Left lung (tissue), 10 donors: ENCODE data around the gene PACS2. TPM values are rescaled to one million over a fixed set of nuclear protein-coding genes. Genes with fewer than 3 reads are reported as not detected.
"Not testable (repeated sequence)": the region's sequence is repeated elsewhere in the genome, so short reads cannot be mapped to it uniquely, and the experiment has no call there.

Source experiments
- ATAC-seq: fragments of 200-7000 bp; cut with Tn5 transposase; one replicate; pipeline ENCODE4 v1.9.1; 2020; ENCODE audit warnings: moderate library complexity
- DNase-seq, 4 donors: peaks; one replicate each; pipeline ENCODE4 v3.0.0-alpha.2; 2013 to 2020
- H3K27ac ChIP-seq, 2 donors: fragments of 200-600 bp; sonication (generic) in 1 of 2; one replicate each; pipeline versions ENCODE4 v1.5.0 to v1.8.0; 2020 to 2021
- H3K27me3 ChIP-seq, 2 donors: fragments of 200-600 bp; sonication (generic) in 1 of 2; one replicate each; pipeline versions ENCODE4 v1.5.0 to v1.8.0; 2020 to 2021
- H3K36me3 ChIP-seq, 2 donors: fragments of 200-600 bp; sonication (generic) in 1 of 2; one replicate each; pipeline versions ENCODE4 v1.5.0 to v1.8.0; 2020 to 2021
- H3K4me1 ChIP-seq, 2 donors: fragments of 200-600 bp; one replicate each; pipeline ENCODE4 v1.8.0; 2021
- H3K4me3 ChIP-seq, 2 donors: fragments of 200-600 bp; sonication (generic) in 1 of 2; one replicate each; pipeline versions ENCODE4 v1.5.0 to v1.8.0; 2020 to 2021; ENCODE audit warnings: mild to moderate bottlenecking in 1 of 2
- H3K9me3 ChIP-seq, 2 donors: fragments of 200-600 bp; sonication (generic) in 1 of 2; one replicate each; pipeline versions ENCODE4 v1.5.0 to v1.8.0; 2020 to 2021
- CTCF ChIP-seq, 2 donors: fragments of 200-600 bp; sonication (generic) in 1 of 2; IDR thresholded peaks; one replicate each; pipeline versions ENCODE4 v1.5.0 to v1.8.0; 2021; ENCODE audit warnings: antibody characterized with exemption in 2 of 2
- intact Hi-C, 2 donors: fragments of 100-400 bp; cut with DNase I; formaldehyde crosslinking; loops; one replicate each; pipeline versions ENCODE4 v1.11.2 to v1.14.2; 2022
- polyA plus RNA-seq, 6 donors: library from polyadenylated mRNA; unstranded; fragments of 120-200 nt; gene quantifications; one replicate each; pipeline ENCODE4 v1.2.1, GENCODE V29; 2013; ENCODE audit not compliant: insufficient read length in 6 of 6
- total RNA-seq, 2 donors: library from RNA; stranded (reverse); fragmentation: NEBNext Ultra II Directional; extraction: Animal tissue kit (Norgen Biotek cat#: 25700); gene quantifications; one replicate each; pipeline ENCODE4 v1.2.1, GENCODE V29; 2021
- donor health status: DM: no; HTN: yes; CAD: no.
- donor health status: DM: no; HTN: no; CAD: no.

Gene PACS2
- total and polyA plus RNA-seq, 8 donors, result 64.6 to 99.3 (median 75.4) TPM

GRCh38 chr14:105300542-105301102, 13.9 kb upstream of the PACS2 start, which contains the start of gene BRF1:
TSS of gene BRF1 (minus strand) at chr14:105301001. CDS start at chr14:105300629, 372 bp downstream.
- Histone ChIP-seq H3K36me3 (no peaks in the 10 kb centered on the region), H3K27me3 (no peaks in the 10 kb centered on the region), H3K9me3 (no peaks in the 10 kb centered on the region), H3K4me1 (peaks cover 6 to 28% of the 10 kb centered on the region in 2 donors), H3K4me3 (peak within 1 kb of the TSS; percentile 66 to 77), H3K27ac (peak within 1 kb of the TSS; percentile 92 to 94)
- peak; percentile 94 for ATAC-seq
- peak; percentile 95 to 98 (median 96) for DNase-seq
- intact Hi-C loops, result no loop called here
- no peak for TF ChIP-seq CTCF (IDR thresholded peaks at IDR 0.05)

- DNase-seq, result peak; percentile 93 to 100 (median 98)
- no peaks in the 10 kb centered on the region for H3K36me3 ChIP-seq
- intact Hi-C loops, result no loop called here
These were observed 13.2 kb upstream of the PACS2 start for GRCh38 chr14:105301103-105301914.

GRCh38 chr14:105301915-105302249, 12.7 kb upstream of the PACS2 start:
- H3K9me3 ChIP-seq, ATAC-seq, DNase-seq, H3K27me3 ChIP-seq, intact Hi-C loops, H3K36me3 ChIP-seq: not testable (repeated sequence)
- Histone ChIP-seq H3K4me3 (peak overlapping the region; percentile 66 to 77), H3K27ac (peak overlapping the region in 1 of 2 donors; percentile 94), H3K4me1 (peaks cover 6 to 28% of the 10 kb centered on the region in 2 donors)

More at GRCh38 chr14:105301103-105301914, 13.2 kb upstream of the PACS2 start:
- Histone ChIP-seq H3K27me3 (no peaks in the 10 kb centered on the region), H3K27ac (peak overlapping the region; percentile 92 to 94), H3K4me3 (peak overlapping the region; percentile 66 to 77), H3K4me1 (peaks cover 6 to 28% of the 10 kb centered on the region in 2 donors), H3K9me3 (no peaks in the 10 kb centered on the region)
- TF ChIP-seq CTCF (IDR thresholded peaks at IDR 0.05), result no peak
- ATAC-seq, result peak; percentile 96

- ATAC-seq (no peak), DNase-seq (peak in 1 of 4 donors; percentile 54)
- intact Hi-C loops, result no loop called here
- no peaks in the 10 kb centered on the region for H3K36me3 ChIP-seq
- no peaks in the 10 kb centered on the region for H3K9me3 ChIP-seq
- H3K4me1 ChIP-seq, result peaks cover 6 to 20% of the 10 kb centered on the region in 2 donors
- no peaks in the 10 kb centered on the region for H3K27me3 ChIP-seq
- H3K4me3 ChIP-seq, result no peak overlapping the region
- TF ChIP-seq CTCF (IDR thresholded peaks at IDR 0.05), result no peak
- no peak overlapping the region for H3K27ac ChIP-seq
These were observed 10.6 kb upstream of the PACS2 start for GRCh38 chr14:105303949-105304348.

- no peaks in the 10 kb centered on the region for H3K36me3 ChIP-seq
- no peak for ATAC-seq
- H3K4me1 ChIP-seq, result peaks cover under 1 to 14% of the 10 kb centered on the region in 2 donors
- no peak for TF ChIP-seq CTCF (IDR thresholded peaks at IDR 0.05)
- H3K27ac ChIP-seq, result no peak overlapping the region
- no peak for DNase-seq
- no peaks in the 10 kb centered on the region for H3K27me3 ChIP-seq
- intact Hi-C loops, result no loop called here
- H3K9me3 ChIP-seq, result no peaks in the 10 kb centered on the region
- no peak overlapping the region for H3K4me3 ChIP-seq
These were observed 10.0 kb upstream of the PACS2 start for GRCh38 chr14:105304565-105304964.
